Stimulated activated naive CD4-positive, alpha-beta T cell (primary cell): Measurements from ENCODE around the gene RGL2.

Source experiments
- DNase-seq, 6 experiments: peaks; one replicate each; lab custom pipeline; 2025; lab: John Stamatoyannopoulos, UW

RGL2 gene

GRCh38 chr6:33316603-33317418 is 18.1 kb upstream of the RGL2 start:
- DNase-seq: peak in 1 of 6 experiments; percentile 19

- DNase-seq: no peak
These were observed 17.3 kb upstream of the RGL2 start for GRCh38 chr6:33315793-33316602.

GRCh38 chr6:33314943-33315792 is 16.4 kb upstream of the RGL2 start:
- DNase-seq: peak in 1 of 6 experiments; percentile 21

GRCh38 chr6:33314515-33314942 is 15.8 kb upstream of the RGL2 start:
- DNase-seq: peak; percentile 61 to 83 (median 68)

GRCh38 chr6:33313709-33314514 is 15.2 kb upstream of the RGL2 start, which contains the start of gene TAPBP:
Gene TAPBP (minus strand): TSS chr6:33314078. CDS start chr6:33314041, 37 bp downstream.
- peak; percentile 76 to 87 (median 78) for DNase-seq

- DNase-seq: peak in 5 of 6 experiments; percentile 26 to 54 (median 42)
These were observed 14.5 kb upstream of the RGL2 start for GRCh38 chr6:33313105-33313708.

GRCh38 chr6:33312361-33313104 is 13.8 kb upstream of the RGL2 start:
- peak; percentile 73 to 88 (median 81) for DNase-seq

GRCh38 chr6:33306356-33306755 is 7.6 kb upstream of the RGL2 start:
- no peak for DNase-seq

GRCh38 chr6:33305052-33305451 is 6.3 kb upstream of the RGL2 start:
- no peak for DNase-seq

GRCh38 chr6:33304216-33304615 is 5.5 kb upstream of the RGL2 start:
- no peak for DNase-seq

GRCh38 chr6:33301877-33302276 is 3.1 kb upstream of the RGL2 start:
- DNase-seq: no peak

GRCh38 chr6:33299237-33299944 is 649 bp upstream of the RGL2 start:
- DNase-seq: peak; percentile 88 to 93 (median 91)

- DNase-seq: peak; percentile 48 to 74 (median 68)
These were observed 578 bp downstream of the RGL2 start for GRCh38 chr6:33297956-33298772.

- DNase-seq: no peak
These were observed 1.3 kb downstream of the RGL2 start for GRCh38 chr6:33297406-33297955.

GRCh38 chr6:33296797-33297405 is 1.8 kb downstream of the RGL2 start:
- DNase-seq: no peak

- no peak for DNase-seq
These were observed 2.9 kb downstream of the RGL2 start for GRCh38 chr6:33295621-33296369.
